A549 (cell line): Measurements from ENCODE around the gene RESF1. TPM values are rescaled to one million over a fixed set of nuclear protein-coding genes. Genes with fewer than 3 reads are reported as not detected.

Source experiments
- ATAC-seq, 2 experiments: fragments of 200-7000 bp in 1 of 2; fragments of >200 bp in 1 of 2; cut with Nextera tagmentation in 1 of 2; cut with Tn5 transposase in 1 of 2; 3 replicates each; pipeline versions ENCODE4 v1.8.0 to v1.9.1; 2018 to 2020; ENCODE audit warnings: mild to moderate bottlenecking in 1 of 2, moderate library complexity in 1 of 2
- CTCF ChIA-PET: fragments of 300-600 bp; sonication (Branson Sonifier 250); formaldehyde crosslinking; extraction: SDS; loops from one replicate; lab custom pipeline; 2021; ENCODE audit warnings: antibody characterized with exemption, inconsistent platforms; lab: Yijun Ruan, JAX
- POLR2A ChIA-PET: fragments of 350-600 bp; formaldehyde crosslinking; extraction: SDS; loops from one replicate; lab custom pipeline; 2021; ENCODE audit warnings: antibody characterized with exemption, inconsistent platforms; lab: Yijun Ruan, JAX
- DNase-seq, 2 experiments: peaks; one replicate each; pipeline versions ENCODE4 v3.0.0 to v3.0.0-alpha.2; 2011 to 2016; ENCODE audit warnings: low read depth in 1 of 2, low spot score in 1 of 2
- FAIRE-seq: peaks from 2 replicates; lab custom pipeline; 2011; peaks lifted over from hg19 to GRCh38; lab: Jason Lieb, UNC
- H3K27ac ChIP-seq, 2 experiments: fragments of >200 bp; sonication (Bioruptor Twin); formaldehyde crosslinking; 3 replicates each; pipeline ENCODE4 v1.5.1; 2016 to 2017
- H3K4me1 ChIP-seq: fragments of >200 bp; sonication (Bioruptor Twin); formaldehyde crosslinking; 3 replicates; pipeline ENCODE4 v1.6.1; 2016
- H3K4me2 ChIP-seq: fragments of >200 bp; sonication (Bioruptor Twin); formaldehyde crosslinking; 3 replicates; pipeline ENCODE4 v1.6.1; 2016
- H3K4me3 ChIP-seq: fragments of >200 bp; sonication (Bioruptor Twin); formaldehyde crosslinking; 3 replicates; pipeline ENCODE4 v1.5.1; 2016
- H3K9me3 ChIP-seq: fragments of >200 bp; sonication (Bioruptor Twin); formaldehyde crosslinking; 3 replicates; pipeline ENCODE4 v1.6.1; 2016
- CBX8 ChIP-seq: fragments of 200-600 bp; sonication (generic); IDR thresholded peaks from 2 replicates; pipeline ENCODE4 v1.6.1; 2016
- CEBPB ChIP-seq, 2 experiments: fragments of >200 bp in 1 of 2; sonication (Bioruptor Twin) in 1 of 2; formaldehyde crosslinking in 1 of 2; IDR thresholded peaks; 2 replicates each; pipeline ENCODE4 v1.6.1; 2012 to 2016
- CHD2 ChIP-seq: fragments of 150-350 bp; IDR thresholded peaks from 2 replicates; pipeline ENCODE4 v1.6.1; 2014; ENCODE audit warnings: low read length; ENCODE audit not compliant: partially characterized antibody
- CHD4 ChIP-seq: fragments of 200-600 bp; sonication (generic); IDR thresholded peaks from 2 replicates; pipeline ENCODE4 v1.6.1; 2016; ENCODE audit warnings: antibody characterized with exemption, mild to moderate bottlenecking, borderline replicate concordance
- EHMT2 ChIP-seq: fragments of 200-600 bp; sonication (generic); IDR thresholded peaks from 2 replicates; pipeline ENCODE4 v1.6.1; 2016; ENCODE audit warnings: antibody characterized with exemption, low read depth, mild to moderate bottlenecking, moderate library complexity
- FOSL2 ChIP-seq, 2 experiments: fragments of 450-650 bp in 1 of 2; fragments of >200 bp in 1 of 2; sonication (Bioruptor Twin) in 1 of 2; formaldehyde crosslinking; IDR thresholded peaks; 2 replicates each; pipeline versions ENCODE4 v1.5.0 to v1.6.1; 2016 to 2020; ENCODE audit warnings: mild to moderate bottlenecking in 1 of 2, moderate library complexity in 1 of 2
- HOXB13 ChIP-seq: fragments of 250-450 bp; sonication (Bioruptor Pico); IDR thresholded peaks from 2 replicates; pipeline ENCODE4 v1.5.0; 2020; ENCODE audit warnings: low read depth, mild to moderate bottlenecking, moderate library complexity
- JUNB ChIP-seq: fragments of >200 bp; sonication (Bioruptor Twin); formaldehyde crosslinking; IDR thresholded peaks from 2 replicates; pipeline ENCODE4 v1.6.1; 2016
- MAZ ChIP-seq: fragments of 150-350 bp; IDR thresholded peaks from 2 replicates; pipeline ENCODE4 v1.6.1; 2014; ENCODE audit warnings: antibody characterized with exemption, low read depth, low read length, borderline replicate concordance
- NPAS2 ChIP-seq: fragments of 250-450 bp; sonication (Bioruptor Pico); IDR thresholded peaks from 2 replicates; pipeline ENCODE4 v1.8.0; 2022; ENCODE audit warnings: mild to moderate bottlenecking, moderate library complexity, borderline replicate concordance
- POLR2AphosphoS2 ChIP-seq: conservative IDR thresholded peaks from 2 replicates; pipeline ENCODE4 v1.6.1; 2012; ENCODE audit warnings: low read length, improper control_type of control experiment, inconsistent platforms
- RAD21 ChIP-seq, 2 experiments: fragments of >200 bp in 1 of 2; sonication (Bioruptor Twin) in 1 of 2; formaldehyde crosslinking in 1 of 2; IDR thresholded peaks in 1 of 2; conservative IDR thresholded peaks in 1 of 2; 2 replicates in 1 of 2; 3 replicates in 1 of 2; pipeline ENCODE4 v1.6.1; 2012 to 2018; ENCODE audit warnings: inconsistent platforms in 1 of 2
- RARB ChIP-seq: fragments of 250-450 bp; sonication (Bioruptor Pico); IDR thresholded peaks from 2 replicates; pipeline ENCODE4 v1.8.0; 2021; ENCODE audit warnings: mild to moderate bottlenecking, moderate library complexity
- TFCP2L1 ChIP-seq: fragments of 250-450 bp; sonication (Bioruptor Pico); IDR thresholded peaks from 2 replicates; pipeline ENCODE4 v1.5.0; 2021; ENCODE audit warnings: mild to moderate bottlenecking
- ZC3H11A ChIP-seq: fragments of 450-650 bp; IDR thresholded peaks from 2 replicates; pipeline ENCODE4 v1.6.1; 2014; ENCODE audit warnings: antibody characterized with exemption, mild to moderate bottlenecking
- WGBS: methylation state at CpG from one replicate; pipeline ENCODE4 v1.1.6; 2017; ENCODE audit errors: missing lambda C conversion rate; 5-methylcytosine and 5-hydroxymethylcytosine counted together
- polyA plus RNA-seq, 4 experiments: library from polyadenylated mRNA; depleted of rRNA in 3 of 4; stranded (reverse); fragments of >200 nt; fragmentation: RNase III in 1 of 4; extraction: RNeasy Plus Mini Kit Qiagen cat#74134 plus additional on column Dnase treatment in 1 of 4; gene quantifications; 2 replicates in 3 of 4; 3 replicates in 1 of 4; pipeline ENCODE4 v1.2.3, GENCODE V29; 2011 to 2017
- TF ChIP-seq, protein P1 (sequence below): fragments of 150-350 bp; IDR thresholded peaks from 2 replicates; pipeline ENCODE4 v1.6.1; 2014; ENCODE audit warnings: low read depth, mild to moderate bottlenecking, low read length
- TF ChIP-seq, protein P2 (sequence below): IDR thresholded peaks from 2 replicates; pipeline ENCODE4 v1.6.1; 2012
- TF ChIP-seq, protein P3 (sequence below): fragments of 250-450 bp; sonication (Bioruptor Pico); IDR thresholded peaks from 2 replicates; pipeline ENCODE4 v1.5.0; 2021; ENCODE audit warnings: mild to moderate bottlenecking, moderate library complexity, borderline replicate concordance
- TF ChIP-seq, protein P4 (sequence below): fragments of >200 bp; sonication (Bioruptor Twin); formaldehyde crosslinking; IDR thresholded peaks from 3 replicates; pipeline ENCODE4 v1.6.1; 2016
- TF ChIP-seq, protein P5 (sequence below): fragments of >200 bp; sonication (Bioruptor Twin); formaldehyde crosslinking; IDR thresholded peaks from 3 replicates; pipeline ENCODE4 v1.5.1; 2016

RESF1 gene
- polyA plus RNA-seq, 2 of the 4 experiments (the other 2 are of a cell fraction) = 17.5 to 45.4 TPM

DNA sequence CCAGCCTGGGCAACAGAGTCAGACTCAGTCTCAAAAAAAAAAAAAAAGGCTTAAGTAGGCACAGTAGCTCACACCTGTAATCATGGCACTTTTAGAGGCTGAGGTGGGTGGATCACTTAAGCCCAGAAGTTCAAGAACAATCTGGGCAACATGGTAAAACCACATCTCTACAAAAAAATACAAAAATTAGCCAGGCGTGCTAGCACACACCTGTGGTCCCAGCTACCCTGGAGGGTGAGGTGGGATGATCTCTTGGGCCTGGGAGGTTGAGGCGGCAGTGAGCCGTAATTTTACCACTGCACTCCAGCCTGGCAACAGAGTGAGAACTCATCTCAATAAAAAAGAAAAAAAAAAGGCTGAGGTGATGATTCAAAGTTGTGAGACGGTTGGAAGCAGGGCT lies 9.1 kb upstream of the RESF1 start (continued):
- TF ChIP-seq, protein P1, sequence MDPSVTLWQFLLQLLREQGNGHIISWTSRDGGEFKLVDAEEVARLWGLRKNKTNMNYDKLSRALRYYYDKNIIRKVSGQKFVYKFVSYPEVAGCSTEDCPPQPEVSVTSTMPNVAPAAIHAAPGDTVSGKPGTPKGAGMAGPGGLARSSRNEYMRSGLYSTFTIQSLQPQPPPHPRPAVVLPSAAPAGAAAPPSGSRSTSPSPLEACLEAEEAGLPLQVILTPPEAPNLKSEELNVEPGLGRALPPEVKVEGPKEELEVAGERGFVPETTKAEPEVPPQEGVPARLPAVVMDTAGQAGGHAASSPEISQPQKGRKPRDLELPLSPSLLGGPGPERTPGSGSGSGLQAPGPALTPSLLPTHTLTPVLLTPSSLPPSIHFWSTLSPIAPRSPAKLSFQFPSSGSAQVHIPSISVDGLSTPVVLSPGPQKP = no peak
- TF ChIP-seq CHD4 = no peak

DNA sequence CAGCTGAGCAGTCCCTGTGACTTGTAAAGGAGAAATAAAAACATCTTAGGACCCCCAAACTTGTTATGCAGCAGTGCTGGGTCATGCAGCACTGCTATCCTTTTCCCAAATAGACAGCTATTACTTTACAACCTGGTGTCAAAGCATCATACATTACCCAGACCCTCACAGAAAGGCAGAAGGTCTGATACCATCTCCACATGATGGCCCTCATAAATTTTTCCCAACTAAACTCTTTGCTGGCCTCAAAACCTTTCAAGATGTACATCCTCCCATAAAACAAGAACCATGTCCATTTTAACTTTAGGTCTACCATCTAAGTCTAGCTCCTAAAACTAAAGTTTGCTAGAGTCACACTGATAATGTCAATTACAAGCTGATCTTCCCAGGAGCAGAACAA lies 8.7 kb upstream of the RESF1 start:
- Histone ChIP-seq H3K27ac (no peak overlapping the region), H3K4me2 (no peak overlapping the region), H3K4me1 (no peaks in the 10 kb centered on the region), H3K4me3 (no peak overlapping the region), H3K9me3 (no peaks in the 10 kb centered on the region)
- POLR2A ChIA-PET = no interaction called here
- CTCF ChIA-PET = interaction anchor here (0.9 to 1.4 kb wide), 2 partner anchors 9 to 101 kb away, joined by 3 to 4 read pairs; no protein-coding TSS in a partner anchor
- FAIRE-seq = no peak
- TF ChIP-seq ZC3H11A (no peak), EHMT2 (no peak), CHD2 (no peak), JUNB (no peak)
- TF ChIP-seq, protein P2, sequence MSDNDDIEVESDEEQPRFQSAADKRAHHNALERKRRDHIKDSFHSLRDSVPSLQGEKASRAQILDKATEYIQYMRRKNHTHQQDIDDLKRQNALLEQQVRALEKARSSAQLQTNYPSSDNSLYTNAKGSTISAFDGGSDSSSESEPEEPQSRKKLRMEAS = no peak
- TF ChIP-seq, all 56 proteins: peak for 0
- ATAC-seq = no peak
- DNase-seq = no peak

DNA sequence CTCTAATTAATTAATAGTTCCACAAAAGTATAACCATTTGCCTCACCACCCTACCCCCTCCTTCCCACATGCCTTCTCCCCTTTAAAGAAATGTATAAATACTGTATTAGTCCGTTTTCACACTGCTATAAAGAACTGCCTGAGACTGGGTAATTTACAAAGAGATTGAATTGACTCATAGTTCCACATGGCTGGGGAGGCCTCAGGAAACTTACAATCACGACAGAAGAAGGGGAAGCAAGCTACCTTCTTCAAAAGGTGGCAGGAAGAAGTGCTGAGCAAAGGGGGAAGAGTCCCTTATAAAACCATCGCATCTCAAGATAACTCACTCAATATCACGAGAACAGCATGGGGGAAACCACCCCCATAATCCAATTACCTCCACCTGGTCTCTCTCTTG lies 8.2 kb upstream of the RESF1 start:
- no peak overlapping the region for H3K4me3 ChIP-seq
- ChIA-PET POLR2A (no interaction called here), CTCF (interaction anchor here (0.9 to 1.4 kb wide), 2 partner anchors 9 to 100 kb away, joined by 3 to 4 read pairs; no protein-coding TSS in a partner anchor)
- FAIRE-seq (no peak), DNase-seq (no peak), ATAC-seq (no peak)
- 37% methylated on average over 4 of the region's 4 CpGs for WGBS
- H3K4me2 ChIP-seq = no peak overlapping the region
- no peaks in the 10 kb centered on the region for H3K4me1 ChIP-seq
- H3K27ac ChIP-seq = no peak overlapping the region
- H3K9me3 ChIP-seq = no peaks in the 10 kb centered on the region
- TF ChIP-seq FOSL2 (IDR thresholded peaks at IDR 0.05) (no peak), FOSL2 (CRISPR knock-in tag; IDR thresholded peaks at IDR 0.05) (no peak)
- TF ChIP-seq, protein P3, sequence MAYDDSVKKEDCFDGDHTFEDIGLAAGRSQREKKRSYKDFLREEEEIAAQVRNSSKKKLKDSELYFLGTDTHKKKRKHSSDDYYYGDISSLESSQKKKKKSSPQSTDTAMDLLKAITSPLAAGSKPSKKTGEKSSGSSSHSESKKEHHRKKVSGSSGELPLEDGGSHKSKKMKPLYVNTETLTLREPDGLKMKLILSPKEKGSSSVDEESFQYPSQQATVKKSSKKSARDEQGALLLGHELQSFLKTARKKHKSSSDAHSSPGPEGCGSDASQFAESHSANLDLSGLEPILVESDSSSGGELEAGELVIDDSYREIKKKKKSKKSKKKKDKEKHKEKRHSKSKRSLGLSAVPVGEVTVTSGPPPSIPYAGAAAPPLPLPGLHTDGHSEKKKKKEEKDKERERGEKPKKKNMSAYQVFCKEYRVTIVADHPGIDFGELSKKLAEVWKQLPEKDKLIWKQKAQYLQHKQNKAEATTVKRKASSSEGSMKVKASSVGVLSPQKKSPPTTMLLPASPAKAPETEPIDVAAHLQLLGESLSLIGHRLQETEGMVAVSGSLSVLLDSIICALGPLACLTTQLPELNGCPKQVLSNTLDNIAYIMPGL = no peak
- TF ChIP-seq, protein P2 = no peak
- TF ChIP-seq, protein P1 = no peak

DNA sequence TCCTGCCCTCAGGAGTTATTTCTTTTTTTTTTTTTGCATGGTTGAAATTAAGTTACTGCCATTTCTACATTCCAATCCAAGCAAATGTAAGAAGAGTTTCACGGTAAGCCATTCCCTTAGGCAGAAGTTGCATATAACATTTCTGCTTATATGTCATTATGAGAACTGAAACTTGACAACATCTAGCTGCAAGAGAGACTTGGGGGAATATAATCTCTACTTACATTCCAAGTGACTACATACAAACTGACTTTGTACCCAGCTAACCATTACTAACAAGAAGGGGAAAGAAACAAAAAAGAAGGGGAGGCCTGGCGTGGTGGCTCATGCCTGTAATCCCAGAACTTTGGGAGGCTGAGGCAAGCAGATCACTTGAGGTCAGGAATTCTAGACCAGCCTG lies 7.3 kb upstream of the RESF1 start:
- POLR2A ChIA-PET = no interaction called here
- TF ChIP-seq, protein P2 = no peak
- no peak for TF ChIP-seq POLR2AphosphoS2
- TF ChIP-seq, protein P4, sequence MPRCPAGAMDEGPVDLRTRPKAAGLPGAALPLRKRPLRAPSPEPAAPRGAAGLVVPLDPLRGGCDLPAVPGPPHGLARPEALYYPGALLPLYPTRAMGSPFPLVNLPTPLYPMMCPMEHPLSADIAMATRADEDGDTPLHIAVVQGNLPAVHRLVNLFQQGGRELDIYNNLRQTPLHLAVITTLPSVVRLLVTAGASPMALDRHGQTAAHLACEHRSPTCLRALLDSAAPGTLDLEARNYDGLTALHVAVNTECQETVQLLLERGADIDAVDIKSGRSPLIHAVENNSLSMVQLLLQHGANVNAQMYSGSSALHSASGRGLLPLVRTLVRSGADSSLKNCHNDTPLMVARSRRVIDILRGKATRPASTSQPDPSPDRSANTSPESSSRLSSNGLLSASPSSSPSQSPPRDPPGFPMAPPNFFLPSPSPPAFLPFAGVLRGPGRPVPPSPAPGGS = no peak
- no peak for TF ChIP-seq RARB (CRISPR knock-in tag)
- no peak for TF ChIP-seq NPAS2
- TF ChIP-seq TFCP2L1 (CRISPR knock-in tag) = no peak
- TF ChIP-seq, protein P5, sequence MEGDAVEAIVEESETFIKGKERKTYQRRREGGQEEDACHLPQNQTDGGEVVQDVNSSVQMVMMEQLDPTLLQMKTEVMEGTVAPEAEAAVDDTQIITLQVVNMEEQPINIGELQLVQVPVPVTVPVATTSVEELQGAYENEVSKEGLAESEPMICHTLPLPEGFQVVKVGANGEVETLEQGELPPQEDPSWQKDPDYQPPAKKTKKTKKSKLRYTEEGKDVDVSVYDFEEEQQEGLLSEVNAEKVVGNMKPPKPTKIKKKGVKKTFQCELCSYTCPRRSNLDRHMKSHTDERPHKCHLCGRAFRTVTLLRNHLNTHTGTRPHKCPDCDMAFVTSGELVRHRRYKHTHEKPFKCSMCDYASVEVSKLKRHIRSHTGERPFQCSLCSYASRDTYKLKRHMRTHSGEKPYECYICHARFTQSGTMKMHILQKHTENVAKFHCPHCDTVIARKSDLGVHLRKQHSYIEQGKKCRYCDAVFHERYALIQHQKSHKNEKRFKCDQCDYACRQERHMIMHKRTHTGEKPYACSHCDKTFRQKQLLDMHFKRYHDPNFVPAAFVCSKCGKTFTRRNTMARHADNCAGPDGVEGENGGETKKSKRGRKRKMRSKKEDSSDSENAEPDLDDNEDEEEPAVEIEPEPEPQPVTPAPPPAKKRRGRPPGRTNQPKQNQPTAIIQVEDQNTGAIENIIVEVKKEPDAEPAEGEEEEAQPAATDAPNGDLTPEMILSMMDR = no peak
- TF ChIP-seq CEBPB (IDR thresholded peaks at IDR 0.05) = no peak
- no peak for TF ChIP-seq MAZ
- no peak for TF ChIP-seq RAD21 (conservative IDR thresholded peaks at IDR 0.05 in 1 of 2, IDR thresholded peaks at IDR 0.05 in 1 of 2)
- no peak for TF ChIP-seq CHD4
- TF ChIP-seq, protein P1 = no peak
- TF ChIP-seq CBX8 = no peak
- no peak for TF ChIP-seq HOXB13 (CRISPR knock-in tag)

More for the DNA sequence above, 7.3 kb upstream of the RESF1 start:
- 96% methylated on average over 2 of the region's 2 CpGs for WGBS
- Histone ChIP-seq H3K4me2 (no peak overlapping the region), H3K9me3 (no peaks in the 10 kb centered on the region), H3K27ac (no peak overlapping the region), H3K4me3 (no peak overlapping the region), H3K4me1 (no peaks in the 10 kb centered on the region)
- CTCF ChIA-PET = interaction anchor here (0.6 kb wide), 1 partner anchor 18 kb away, joined by 5 read pairs; no protein-coding TSS in a partner anchor
- DNase-seq (no peak), FAIRE-seq (no peak), ATAC-seq (no peak)
